ENCODE measurements around the gene KHSRP.

- TF ChIP-seq CTCF (conservative IDR thresholded peaks at IDR 0.05; ENCODE audit: low read depth, low read length) (no peak), EZH2phosphoT487 (IDR thresholded peaks at IDR 0.05; ENCODE audit: borderline replicate concordance, low read length) (no peak)
Measured at GRCh38 chr19:6412061-6412446, 12.6 kb downstream of the KHSRP start.
